ENCODE data around the gene CACNA1B.

CACNA1B gene

DNA sequence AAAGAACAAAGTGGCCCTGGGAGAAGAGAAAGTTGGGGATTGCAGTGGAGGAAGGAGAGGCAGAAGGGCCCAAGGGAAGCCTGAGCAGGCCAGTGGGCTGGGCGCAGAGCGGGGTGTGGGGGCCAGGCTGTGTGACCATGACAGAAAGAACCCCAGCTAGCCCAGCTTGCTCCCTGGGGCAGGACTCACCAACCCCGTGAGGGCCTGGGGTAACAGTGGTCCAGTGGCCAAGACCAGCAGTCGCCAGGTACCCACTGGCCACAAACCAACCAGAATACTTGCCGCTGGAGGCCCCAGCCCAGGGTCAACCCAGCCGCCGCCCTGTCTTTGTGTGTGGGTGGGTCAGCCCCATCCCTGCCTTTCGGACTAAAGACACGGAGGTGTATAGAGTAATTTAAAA is 146.5 kb downstream of the CACNA1B start:
- Histone ChIP-seq H3K4me3 (ENCODE audit: insufficient read length, low read depth) (no peak overlapping the region), H3K9me3 (ENCODE audit: insufficient read depth, low read length) (peaks cover 8% of the 10 kb centered on the region), H3K36me3 (ENCODE audit: insufficient read depth, insufficient read length, low read length) (peaks cover 18% of the 10 kb centered on the region), H3K9ac (ENCODE audit: insufficient read length, low read depth) (no peak overlapping the region), H3K27me3 (ENCODE audit: insufficient read depth, insufficient read length) (no peaks in the 10 kb centered on the region), H3K4me1 (ENCODE audit: insufficient read depth, insufficient read length) (peaks cover 9% of the 10 kb centered on the region)
- TF ChIP-seq ZNF274 (IDR thresholded peaks at IDR 0.05; ENCODE audit: low read depth, low read length): no peak
- TF ChIP-seq SUZ12 (IDR thresholded peaks at IDR 0.05; ENCODE audit: extremely low read depth, insufficient read depth, insufficient read length): no peak
- TF ChIP-seq YY1 (IDR thresholded peaks at IDR 0.05; ENCODE audit: insufficient read depth, insufficient read length): no peak
- no peak for DNase-seq (ENCODE audit: low read depth, low spot score)

DNA sequence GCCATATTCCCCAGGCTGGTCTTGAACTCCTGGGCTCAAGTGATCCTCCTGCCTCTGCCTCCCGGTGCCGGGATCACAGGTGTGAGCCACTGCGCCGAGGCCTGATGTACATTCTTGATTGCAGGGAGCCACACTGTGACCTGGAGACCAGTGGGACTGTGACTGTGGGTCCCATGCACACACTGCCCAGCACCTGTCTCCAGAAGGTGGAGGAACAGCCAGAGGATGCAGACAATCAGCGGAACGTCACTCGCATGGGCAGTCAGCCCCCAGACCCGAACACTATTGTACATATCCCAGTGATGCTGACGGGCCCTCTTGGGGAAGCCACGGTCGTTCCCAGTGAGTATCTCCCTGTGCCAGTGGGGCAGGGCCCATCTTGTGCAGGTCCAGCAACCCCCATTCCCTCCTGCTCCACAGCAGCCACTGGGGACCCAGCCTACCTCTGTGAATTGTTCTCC is 147.3 kb downstream of the CACNA1B start:
- TF ChIP-seq YY1 (IDR thresholded peaks at IDR 0.05; ENCODE audit: insufficient read depth, insufficient read length) (no peak), SUZ12 (IDR thresholded peaks at IDR 0.05; ENCODE audit: extremely low read depth, insufficient read depth, insufficient read length) (no peak), ZNF274 (IDR thresholded peaks at IDR 0.05; ENCODE audit: low read depth, low read length) (no peak)
- no peak overlapping the region for H3K9ac ChIP-seq (ENCODE audit: insufficient read length, low read depth)
- peaks cover 8% of the 10 kb centered on the region for H3K9me3 ChIP-seq (ENCODE audit: insufficient read depth, low read length)
- H3K4me1 ChIP-seq (ENCODE audit: insufficient read depth, insufficient read length): peaks cover 9% of the 10 kb centered on the region
- H3K27me3 ChIP-seq (ENCODE audit: insufficient read depth, insufficient read length): no peaks in the 10 kb centered on the region
- H3K4me3 ChIP-seq (ENCODE audit: insufficient read length, low read depth): no peak overlapping the region
- peaks cover 18% of the 10 kb centered on the region for H3K36me3 ChIP-seq (ENCODE audit: insufficient read depth, insufficient read length, low read length)
- DNase-seq (ENCODE audit: low read depth, low spot score): no peak

DNA sequence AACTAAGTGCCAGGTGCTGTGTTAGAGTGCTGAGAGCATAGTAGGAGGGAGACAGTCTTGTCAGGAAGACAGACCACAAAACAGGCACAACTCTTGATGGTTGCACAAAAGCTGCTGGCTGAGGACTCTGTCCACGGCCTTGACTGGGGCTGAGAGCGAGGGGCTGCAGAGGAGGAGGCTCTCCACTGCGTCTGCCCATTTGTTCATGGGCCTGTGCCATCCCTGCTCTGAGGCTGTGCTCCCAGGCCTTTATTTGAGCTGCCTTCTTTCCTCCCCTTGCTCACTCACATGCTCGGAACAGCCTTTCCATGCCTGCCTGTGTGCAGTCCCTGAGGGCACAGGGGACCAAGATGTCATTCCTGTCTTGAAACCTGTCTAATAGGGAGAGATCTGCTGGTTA is 147.8 kb downstream of the CACNA1B start:
- Histone ChIP-seq H3K9ac (ENCODE audit: insufficient read length, low read depth) (no peak overlapping the region), H3K9me3 (ENCODE audit: insufficient read depth, low read length) (peaks cover 8% of the 10 kb centered on the region), H3K27me3 (ENCODE audit: insufficient read depth, insufficient read length) (no peaks in the 10 kb centered on the region), H3K36me3 (ENCODE audit: insufficient read depth, insufficient read length, low read length) (peaks cover 18% of the 10 kb centered on the region), H3K4me1 (ENCODE audit: insufficient read depth, insufficient read length) (peaks cover 9% of the 10 kb centered on the region), H3K4me3 (ENCODE audit: insufficient read length, low read depth) (no peak overlapping the region)
- DNase-seq (ENCODE audit: low read depth, low spot score): no peak
- TF ChIP-seq SUZ12 (IDR thresholded peaks at IDR 0.05; ENCODE audit: extremely low read depth, insufficient read depth, insufficient read length): no peak
- no peak for TF ChIP-seq ZNF274 (IDR thresholded peaks at IDR 0.05; ENCODE audit: low read depth, low read length)
- no peak for TF ChIP-seq YY1 (IDR thresholded peaks at IDR 0.05; ENCODE audit: insufficient read depth, insufficient read length)

DNA sequence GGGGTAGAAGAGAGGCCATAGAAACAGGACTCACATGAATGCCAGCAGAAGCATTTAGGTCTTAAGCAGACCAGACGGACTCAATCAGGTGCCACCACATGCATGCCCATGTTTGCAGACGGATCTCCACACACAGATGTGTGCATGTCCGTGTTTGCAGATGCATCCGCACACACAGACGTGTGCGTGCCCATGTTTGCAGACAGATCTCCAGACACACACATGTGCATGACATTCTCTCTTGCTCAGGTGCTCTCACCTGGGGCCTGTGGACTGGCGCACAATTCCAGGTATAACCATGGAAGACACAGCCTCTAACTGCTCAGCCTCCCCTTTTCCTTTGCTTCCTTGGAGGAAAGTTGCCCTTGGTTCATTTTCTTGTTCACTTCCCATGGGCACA is 148.3 kb downstream of the CACNA1B start:
- Histone ChIP-seq H3K9ac (ENCODE audit: insufficient read length, low read depth) (no peak overlapping the region), H3K9me3 (ENCODE audit: insufficient read depth, low read length) (peaks cover 8% of the 10 kb centered on the region), H3K27me3 (ENCODE audit: insufficient read depth, insufficient read length) (no peaks in the 10 kb centered on the region), H3K36me3 (ENCODE audit: insufficient read depth, insufficient read length, low read length) (peaks cover 18% of the 10 kb centered on the region), H3K4me3 (ENCODE audit: insufficient read length, low read depth) (no peak overlapping the region), H3K4me1 (ENCODE audit: insufficient read depth, insufficient read length) (peaks cover 9% of the 10 kb centered on the region)
- TF ChIP-seq SUZ12 (IDR thresholded peaks at IDR 0.05; ENCODE audit: extremely low read depth, insufficient read depth, insufficient read length) (no peak), YY1 (IDR thresholded peaks at IDR 0.05; ENCODE audit: insufficient read depth, insufficient read length) (no peak), ZNF274 (IDR thresholded peaks at IDR 0.05; ENCODE audit: low read depth, low read length) (no peak)
- no peak for DNase-seq (ENCODE audit: low read depth, low spot score)

DNA sequence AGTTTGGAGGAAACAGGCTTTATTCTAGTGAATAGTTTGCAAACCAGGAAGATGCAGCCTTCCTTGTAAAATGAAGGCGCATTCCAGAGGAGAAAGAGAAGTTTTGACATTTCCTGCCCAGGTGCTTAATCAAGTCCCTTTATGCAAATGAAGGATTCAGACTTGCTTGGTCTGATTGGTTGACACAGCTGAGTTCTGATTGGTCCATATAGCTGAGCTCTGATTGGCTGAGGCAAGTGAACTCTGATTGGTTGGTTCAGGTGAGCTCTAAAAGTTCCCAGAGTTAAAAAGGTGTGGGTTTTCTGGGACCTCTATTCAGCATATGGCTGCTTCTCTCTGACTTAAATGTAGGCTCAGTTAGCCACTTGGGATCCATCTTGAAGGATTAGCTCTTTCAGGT is 151.0 kb downstream of the CACNA1B start:
- H3K9ac ChIP-seq (ENCODE audit: insufficient read length, low read depth): no peak overlapping the region
- no peaks in the 10 kb centered on the region for H3K4me1 ChIP-seq (ENCODE audit: insufficient read depth, insufficient read length)
- no peak for DNase-seq (ENCODE audit: low read depth, low spot score)
- TF ChIP-seq ZNF274 (IDR thresholded peaks at IDR 0.05; ENCODE audit: low read depth, low read length) (no peak), SUZ12 (IDR thresholded peaks at IDR 0.05; ENCODE audit: extremely low read depth, insufficient read depth, insufficient read length) (no peak), YY1 (IDR thresholded peaks at IDR 0.05; ENCODE audit: insufficient read depth, insufficient read length) (no peak)
- H3K27me3 ChIP-seq (ENCODE audit: insufficient read depth, insufficient read length): no peaks in the 10 kb centered on the region
- H3K36me3 ChIP-seq (ENCODE audit: insufficient read depth, insufficient read length, low read length): peaks cover 18% of the 10 kb centered on the region
- no peak overlapping the region for H3K4me3 ChIP-seq (ENCODE audit: insufficient read length, low read depth)
- H3K9me3 ChIP-seq (ENCODE audit: insufficient read depth, low read length): peaks cover 20% of the 10 kb centered on the region

DNA sequence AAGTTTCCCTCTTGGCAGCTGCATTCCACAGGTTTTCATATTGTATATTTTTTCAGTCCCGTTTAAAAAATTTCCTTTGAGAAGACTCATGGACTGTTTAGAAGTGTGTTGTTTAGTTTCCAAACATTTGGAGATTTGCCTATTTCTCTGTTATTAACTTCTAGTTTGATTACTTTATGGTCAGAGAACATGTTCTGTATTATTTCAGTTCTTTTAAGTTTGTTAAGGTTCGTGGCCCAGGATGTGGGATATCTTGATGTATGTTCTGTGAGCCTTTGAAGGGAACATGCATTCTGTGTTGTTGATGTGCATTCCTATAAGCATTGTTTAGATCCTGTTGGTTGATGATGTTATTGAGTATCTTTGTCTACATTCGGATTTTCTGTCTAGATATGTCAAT is 153.6 kb downstream of the CACNA1B start:
- no peak overlapping the region for H3K4me3 ChIP-seq (ENCODE audit: insufficient read length, low read depth)
- peaks cover 2% of the 10 kb centered on the region for H3K36me3 ChIP-seq (ENCODE audit: insufficient read depth, insufficient read length, low read length)
- H3K27me3 ChIP-seq (ENCODE audit: insufficient read depth, insufficient read length): no peaks in the 10 kb centered on the region
- H3K9ac ChIP-seq (ENCODE audit: insufficient read length, low read depth): no peak overlapping the region
- peaks cover 20% of the 10 kb centered on the region for H3K9me3 ChIP-seq (ENCODE audit: insufficient read depth, low read length)
- H3K4me1 ChIP-seq (ENCODE audit: insufficient read depth, insufficient read length): no peaks in the 10 kb centered on the region
- TF ChIP-seq SUZ12 (IDR thresholded peaks at IDR 0.05; ENCODE audit: extremely low read depth, insufficient read depth, insufficient read length): no peak
- no peak for TF ChIP-seq YY1 (IDR thresholded peaks at IDR 0.05; ENCODE audit: insufficient read depth, insufficient read length)
- no peak for TF ChIP-seq ZNF274 (IDR thresholded peaks at IDR 0.05; ENCODE audit: low read depth, low read length)
- no peak for DNase-seq (ENCODE audit: low read depth, low spot score)

DNA sequence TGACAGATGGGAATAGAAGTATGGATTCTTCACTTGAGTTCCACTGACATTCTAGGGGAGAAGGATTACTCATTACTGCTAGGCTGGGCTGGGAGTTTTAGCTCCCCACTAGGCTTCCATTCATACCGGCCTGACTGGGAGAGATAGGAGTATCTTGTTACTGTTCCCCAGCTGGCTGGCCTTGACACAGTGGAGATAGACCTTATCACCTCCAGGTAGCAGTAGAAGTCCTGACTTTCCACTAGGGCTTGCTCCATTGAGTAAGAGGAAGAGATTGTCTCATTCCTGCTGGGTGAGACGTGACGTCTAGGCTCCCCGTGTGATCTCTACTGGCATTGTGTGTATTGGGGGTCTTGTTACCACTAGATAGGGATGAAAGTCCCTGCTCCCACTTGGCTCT is 156.4 kb downstream of the CACNA1B start:
- TF ChIP-seq YY1 (IDR thresholded peaks at IDR 0.05; ENCODE audit: insufficient read depth, insufficient read length) (no peak), SUZ12 (IDR thresholded peaks at IDR 0.05; ENCODE audit: extremely low read depth, insufficient read depth, insufficient read length) (no peak), ZNF274 (IDR thresholded peaks at IDR 0.05; ENCODE audit: low read depth, low read length) (no peak)
- H3K36me3 ChIP-seq (ENCODE audit: insufficient read depth, insufficient read length, low read length): peaks cover 2% of the 10 kb centered on the region

More for the DNA sequence above, 156.4 kb downstream of the CACNA1B start:
- no peak overlapping the region for H3K9ac ChIP-seq (ENCODE audit: insufficient read length, low read depth)
- H3K9me3 ChIP-seq (ENCODE audit: insufficient read depth, low read length): peaks cover 13% of the 10 kb centered on the region
- H3K27me3 ChIP-seq (ENCODE audit: insufficient read depth, insufficient read length): no peaks in the 10 kb centered on the region
- no peaks in the 10 kb centered on the region for H3K4me1 ChIP-seq (ENCODE audit: insufficient read depth, insufficient read length)
- DNase-seq (ENCODE audit: low read depth, low spot score): no peak
- H3K4me3 ChIP-seq (ENCODE audit: insufficient read length, low read depth): no peak overlapping the region
